K562 (cell line): ENCODE measurements around the gene CCT3. TPM values are rescaled to one million over a fixed set of nuclear protein-coding genes. Genes with fewer than 3 reads are reported as not detected.

Source experiments
- ATAC-seq: fragments of 200-7000 bp; cut with Tn5 transposase; 3 replicates; pipeline ENCODE4 v1.9.1; 2020; ENCODE audit warnings: moderate library complexity
- BruUV-seq: library from RNA; stranded (reverse); fragments of 400-500 nt; replicated peaks from 2 replicates; lab custom pipeline; 2021; lab: Mats Ljungman, UMichigan
- CTCF ChIA-PET: fragments of 300-600 bp; formaldehyde crosslinking; extraction: SDS; loops from one replicate; lab custom pipeline; 2021; ENCODE audit warnings: low intra/inter-chr PET ratio; lab: Yijun Ruan, JAX
- POLR2A ChIA-PET: fragments of 300-600, 350-650 bp; sonication (Branson Sonifier 250); formaldehyde crosslinking; extraction: SDS; loops from one replicate; lab custom pipeline; 2021; ENCODE audit warnings: antibody characterized with exemption, inconsistent platforms; lab: Yijun Ruan, JAX
- DNase-seq, 4 experiments: peaks; one replicate each; pipeline versions ENCODE4 v3.0.0 to v3.0.0-alpha.2; 2011 to 2018; ENCODE audit warnings: low spot score in 3 of 4, mixed read lengths in 3 of 4; ENCODE audit errors: extremely low read depth in 1 of 4
- FAIRE-seq: peaks from 2 replicates; lab custom pipeline; 2011; peaks lifted over from hg19 to GRCh38; lab: Jason Lieb, UNC
- H2AFZ ChIP-seq: 2 replicates; pipeline ENCODE4 v1.6.0; 2011; ENCODE audit warnings: low read depth, low read length, control low read depth, inconsistent platforms
- H3K27ac ChIP-seq: fragments of 200-600 bp; 3 replicates; pipeline ENCODE4 v1.8.0; 2011; ENCODE audit warnings: low read depth, mild to moderate bottlenecking, control low read depth, inconsistent platforms, low read length, moderate library complexity, mixed read lengths; ENCODE audit errors: extremely low read depth
- H3K27me3 ChIP-seq, 2 experiments: fragments of 300-600 bp in 1 of 2; 2 replicates in 1 of 2; 3 replicates in 1 of 2; pipeline versions ENCODE4 v1.6.0 to v1.8.0; 2011; ENCODE audit warnings: inconsistent platforms in 2 of 2, low read length in 2 of 2, mild to moderate bottlenecking in 1 of 2, mixed read lengths in 1 of 2, moderate library complexity in 1 of 2; ENCODE audit not compliant: control insufficient read depth in 2 of 2, insufficient read depth in 2 of 2
- H3K36me3 ChIP-seq: fragments of 300-600 bp; 3 replicates; pipeline ENCODE4 v1.8.0; 2011; ENCODE audit warnings: mild to moderate bottlenecking, low read length, inconsistent platforms; ENCODE audit not compliant: control insufficient read depth, insufficient read depth
- H3K4me1 ChIP-seq, 2 experiments: fragments of 200-600 bp in 1 of 2; replicated peaks in 1 of 2; 2 replicates in 1 of 2; 3 replicates in 1 of 2; pipeline versions ENCODE4 v1.5.1 to v1.8.0; 2011; ENCODE audit warnings: inconsistent platforms in 2 of 2, low read length in 2 of 2, mild to moderate bottlenecking in 1 of 2, mixed read lengths in 1 of 2, moderate library complexity in 1 of 2; ENCODE audit not compliant: control insufficient read depth in 2 of 2, insufficient read depth in 2 of 2
- H3K4me2 ChIP-seq: 2 replicates; pipeline ENCODE4 v1.6.1; 2011; ENCODE audit warnings: low read length, control low read depth, inconsistent platforms, mixed read lengths; ENCODE audit not compliant: insufficient read depth
- H3K4me3 ChIP-seq: fragments of 200-600 bp; sonication (generic), shearing (Covaris generic); 2 replicates; pipeline ENCODE4 v1.5.1; 2016; ENCODE audit warnings: control low read depth, inconsistent platforms
- H3K79me2 ChIP-seq: fragments of 200-600 bp; 3 replicates; pipeline ENCODE4 v1.8.0; 2011; ENCODE audit warnings: low read length, inconsistent platforms; ENCODE audit not compliant: control insufficient read depth, insufficient read depth
- H3K9ac ChIP-seq, 2 experiments: 2 replicates each; pipeline versions ENCODE4 v1.6.0 to v1.6.1; 2011; ENCODE audit warnings: low read depth in 2 of 2, low read length in 2 of 2, control low read depth in 1 of 2, inconsistent platforms in 1 of 2, mild to moderate bottlenecking in 1 of 2, mixed read lengths in 1 of 2; ENCODE audit not compliant: insufficient read depth in 1 of 2
- H3K9me1 ChIP-seq: one replicate; pipeline ENCODE4 v1.6.0; 2011; ENCODE audit warnings: inconsistent platforms, mild to moderate bottlenecking, low read length, moderate library complexity; ENCODE audit not compliant: control insufficient read depth, insufficient read depth
- H3K9me3 ChIP-seq: replicated peaks from 2 replicates; pipeline ENCODE4 v1.5.1; 2011; ENCODE audit warnings: low read depth, low read length, inconsistent platforms; ENCODE audit not compliant: control insufficient read depth, insufficient read depth
- H4K20me1 ChIP-seq: replicated peaks from 2 replicates; pipeline ENCODE4 v1.6.1; 2011; ENCODE audit warnings: low read length, inconsistent platforms, mixed read lengths; ENCODE audit not compliant: control insufficient read depth, insufficient read depth
- CXXC5 ChIP-seq: fragments of 250-450 bp; sonication (Bioruptor Pico); IDR thresholded peaks from 2 replicates; pipeline ENCODE4 v1.8.0; 2022; ENCODE audit warnings: inconsistent platforms, mild to moderate bottlenecking, moderate library complexity
- ELF4 ChIP-seq: fragments of 450-650 bp; formaldehyde crosslinking; IDR thresholded peaks from 2 replicates; pipeline ENCODE4 v1.4.0; 2022; ENCODE audit warnings: missing genetic modification characterization
- GABPA ChIP-seq: fragments of 200-800 bp; sonication (Bioruptor generic); conservative IDR thresholded peaks from 2 replicates; pipeline ENCODE4 v1.6.1; 2016; ENCODE audit warnings: low read depth, missing genetic modification characterization, missing compliant biosample characterization
- U2AF1 ChIP-seq: fragments of 200-400 bp; formaldehyde crosslinking; optimal IDR thresholded peaks from 2 replicates; pipeline ENCODE3; 2017; ENCODE audit warnings: mild to moderate bottlenecking, low read depth, low read length, moderate library complexity
- ZNF140 ChIP-seq: fragments of 250-450 bp; sonication (Bioruptor Pico); IDR thresholded peaks from 2 replicates; pipeline ENCODE4 v1.8.0; 2021; ENCODE audit warnings: moderate library complexity, mild to moderate bottlenecking, inconsistent platforms
- WGBS: fragments of 100-300 bp; shearing (Covaris generic); methylation state at CpG from one replicate; pipeline ENCODE4 v1.1.6; 2016; ENCODE audit warnings: low coverage, mixed read lengths; ENCODE audit not compliant: insufficient coverage; ENCODE audit errors: missing lambda C conversion rate; 5-methylcytosine and 5-hydroxymethylcytosine counted together
- in situ Hi-C: fragments of 300-500 bp; cut with MboI; formaldehyde crosslinking; loops from 4 replicates; pipeline ENCODE4 v1.15.0; 2018; ENCODE audit warnings: inconsistent platforms, mixed read lengths
- intact Hi-C: fragments of 100-400 bp; cut with micrococcal nuclease; formaldehyde crosslinking; loops from 2 replicates; pipeline ENCODE4 v1.14.2; 2022
- polyA plus RNA-seq, 8 experiments: library from polyadenylated mRNA; depleted of rRNA in 4 of 8; stranded (reverse) in 5 of 8; unstranded in 3 of 8; fragments of >200 nt; fragmentation: Nextera tagmentation in 2 of 8; fragmentation: Illumina TruSeq in 1 of 8; extraction: Ambion mirVana in 2 of 8; extraction: Trizol in 1 of 8; gene quantifications; 2 replicates each; pipeline versions ENCODE4 v1.2.1 to v1.2.3, GENCODE V29; 2011 to 2014; ENCODE audit warnings: inconsistent platforms in 1 of 8, missing spikeins in 1 of 8
- total RNA-seq, 7 experiments: library from RNA; depleted of rRNA in 6 of 7; stranded (reverse); fragments of >200 nt in 6 of 7; fragmentation: Illumina TruSeq in 2 of 7; extraction: Trizol in 2 of 7; gene quantifications; 2 replicates each; pipeline versions ENCODE4 v1.2.1 to v1.2.3, GENCODE V29; 2011 to 2021; ENCODE audit warnings: low replicate concordance in 1 of 7
- TF ChIP-seq, protein P1 (sequence below): IDR thresholded peaks from 2 replicates; pipeline ENCODE4 v1.6.1; 2012; ENCODE audit warnings: low read depth, low read length, improper control_type of control experiment, borderline replicate concordance

CCT3 gene
- total and polyA plus RNA-seq, 9 of the 15 experiments (the other 6 are each of a cell fraction or from before 2014, with no cell fraction given) = 475 to 1,167 (median 610) TPM

DNA sequence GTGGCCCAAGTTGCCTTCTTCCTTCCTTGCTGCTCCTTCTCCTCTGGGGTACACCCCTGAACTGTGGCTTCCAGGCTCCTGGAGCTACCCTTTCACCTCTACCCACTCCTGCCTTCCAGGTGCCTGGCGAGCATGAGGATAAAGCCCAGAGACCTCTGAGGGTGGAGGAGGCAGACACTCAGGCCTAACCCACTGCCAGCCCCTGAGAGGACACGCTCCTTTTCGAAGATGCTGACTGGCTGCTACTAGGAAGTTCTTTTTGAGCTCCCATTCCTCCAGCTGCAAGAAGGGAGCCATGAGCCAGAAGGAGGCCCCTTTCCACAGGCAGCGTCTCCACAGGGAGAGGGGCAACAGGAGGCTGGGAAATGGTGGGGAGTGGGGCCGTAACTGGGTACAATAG is 46.6 kb upstream of the CCT3 start:
- H3K9me1 ChIP-seq = no peaks in the 10 kb centered on the region
- no peak overlapping the region for H3K27ac ChIP-seq
- no peaks in the 10 kb centered on the region for H3K9me3 ChIP-seq
- POLR2A ChIA-PET = interaction anchor here (3.0 kb wide), 1 partner anchor 61 kb away, joined by 26 read pairs; no protein-coding TSS in a partner anchor
- no peak overlapping the region for H3K4me2 ChIP-seq
- peaks cover 2 to 10% of the 10 kb centered on the region in 2 experiments; a peak in 3 of 5 replicates for H3K4me1 ChIP-seq
- no peaks in the 10 kb centered on the region for H3K79me2 ChIP-seq
- H3K9ac ChIP-seq = 0 out of 4 replicates have a peak overlapping the region, but pooled peaks of 1 of the 2 experiments have one; percentile 47
- intact Hi-C loops = loop anchor here (1.0 kb wide), 1 partner anchor 60 kb away; no protein-coding TSS in a partner anchor
- TF ChIP-seq ELF4 (CRISPR knock-in tag) (no peak), GABPA (tag) (no peak), CXXC5 (CRISPR knock-in tag) (no peak), U2AF1 (no peak), ZNF140 (CRISPR knock-in tag) (no peak)
- TF ChIP-seq, protein P1, sequence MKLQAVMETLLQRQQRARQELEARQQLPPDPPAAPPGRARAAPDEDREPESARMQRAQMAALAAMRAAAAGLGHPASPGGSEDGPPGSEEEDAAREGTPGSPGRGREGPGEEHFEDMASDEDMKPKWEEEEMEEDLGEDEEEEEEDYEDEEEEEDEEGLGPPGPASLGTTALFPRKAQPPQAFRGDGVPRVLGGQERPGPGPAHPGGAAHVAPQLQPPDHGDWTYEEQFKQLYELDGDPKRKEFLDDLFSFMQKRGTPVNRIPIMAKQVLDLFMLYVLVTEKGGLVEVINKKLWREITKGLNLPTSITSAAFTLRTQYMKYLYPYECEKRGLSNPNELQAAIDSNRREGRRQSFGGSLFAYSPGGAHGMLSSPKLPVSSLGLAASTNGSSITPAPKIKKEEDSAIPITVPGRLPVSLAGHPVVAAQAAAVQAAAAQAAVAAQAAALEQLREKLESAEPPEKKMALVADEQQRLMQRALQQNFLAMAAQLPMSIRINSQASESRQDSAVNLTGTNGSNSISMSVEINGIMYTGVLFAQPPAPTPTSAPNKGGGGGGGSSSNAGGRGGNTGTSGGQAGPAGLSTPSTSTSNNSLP = no peak
- H4K20me1 ChIP-seq = peaks cover 7% of the 10 kb centered on the region
- no peak for ATAC-seq
- in situ Hi-C loops = loop anchor here (5.0 kb wide), 2 partner anchors 58 to 218 kb away; partner anchors contain the start of gene GPATCH4
- CTCF ChIA-PET = interaction anchor here (0.6 to 10.1 kb wide), 3 partner anchors 60 to 240 kb away, joined by 3 to 240 read pairs (median 6); no protein-coding TSS in a partner anchor
- H3K36me3 ChIP-seq = no peaks in the 10 kb centered on the region
- no peak overlapping the region for H3K4me3 ChIP-seq
- BruUV-seq = no TSS peak
- DNase-seq = no peak
- H3K27me3 ChIP-seq = peaks cover 11 to 18% of the 10 kb centered on the region in 2 experiments; a peak in 4 of 5 replicates
- 33% methylated on average over 4 of the region's 5 CpGs for WGBS
- H2AFZ ChIP-seq = no peak overlapping the region
- no peak for FAIRE-seq
